Stimulated activated memory B cell treated with anti-CD40 and anti-IgM and Interleukin-4, amounts not matched to agents 10 μg/mL and 1 μg/mL and 100 μg/mL, for 72 hours (primary cell): Measurements from ENCODE around the gene TMCO4.
"Not testable (repeated sequence)": the region's sequence is repeated elsewhere in the genome, so short reads cannot be mapped to it uniquely, and the experiment has no call there.

ENCODE experiments used
- ATAC-seq: fragments of 150-1000 bp; cut with Tn5 transposase; 2 replicates; pipeline ENCODE4 v1.10.0; 2021
- H3K27ac Mint-ChIP-seq: one replicate; pipeline ENCODE4 v1.8.0; 2022; ENCODE audit warnings: mild to moderate bottlenecking, mixed read lengths
- H3K27me3 Mint-ChIP-seq: one replicate; pipeline ENCODE4 v1.8.0; 2022; ENCODE audit warnings: mixed read lengths
- H3K36me3 Mint-ChIP-seq: one replicate; pipeline ENCODE4 v1.8.0; 2022; ENCODE audit warnings: mixed read lengths
- H3K4me1 Mint-ChIP-seq: one replicate; pipeline ENCODE4 v1.8.0; 2022; ENCODE audit warnings: mixed read lengths
- H3K4me3 Mint-ChIP-seq: one replicate; pipeline ENCODE4 v1.8.0; 2022; ENCODE audit warnings: mild to moderate bottlenecking, moderate library complexity, mixed read lengths
- H3K9me3 Mint-ChIP-seq: one replicate; pipeline ENCODE4 v1.8.0; 2022; ENCODE audit warnings: mixed read lengths

Gene TMCO4

DNA sequence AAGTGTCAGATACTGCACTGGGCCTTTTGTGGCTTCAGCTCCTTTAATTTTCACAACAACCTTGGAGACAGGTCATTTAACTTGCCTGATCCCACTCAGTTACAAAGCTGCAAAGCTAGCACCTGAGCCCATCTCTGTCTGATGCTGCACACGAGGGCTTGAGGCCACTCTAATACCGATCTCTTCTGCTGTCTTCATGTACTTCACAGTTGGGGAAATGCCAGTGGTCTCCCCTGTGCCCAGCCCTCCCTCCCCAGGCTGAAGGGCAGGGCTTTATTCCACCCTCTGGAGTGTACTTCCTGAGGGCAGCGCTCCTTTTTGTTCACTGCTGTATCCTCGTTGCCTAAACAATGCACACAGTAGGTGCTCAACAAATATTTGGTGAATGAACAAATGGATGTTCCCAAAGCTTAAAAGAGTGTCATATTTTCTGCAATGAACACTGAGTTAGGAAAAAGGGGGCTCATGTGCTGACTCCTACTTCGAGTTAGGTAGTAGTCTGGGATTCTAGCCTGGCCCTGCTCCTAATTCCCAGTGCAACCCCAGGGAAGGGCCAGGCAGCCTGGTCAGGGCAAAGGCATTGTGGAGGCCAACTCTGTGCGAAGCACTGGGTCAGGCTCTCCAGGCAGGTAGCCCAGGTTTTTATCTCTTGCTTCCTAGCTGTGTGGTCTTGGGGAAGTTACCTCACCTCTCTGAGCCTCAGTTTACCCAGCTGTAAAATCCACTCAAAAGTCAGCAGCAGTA lies 1.1 kb downstream of the TMCO4 start:
- H3K4me3 Mint-ChIP-seq: peak overlapping the region; percentile 84
- peaks cover 47% of the 10 kb centered on the region for H3K4me1 Mint-ChIP-seq
- H3K27me3 Mint-ChIP-seq: no peaks in the 10 kb centered on the region
- H3K36me3 Mint-ChIP-seq: peaks cover 31% of the 10 kb centered on the region
- H3K27ac Mint-ChIP-seq: peak overlapping the region; percentile 96
- ATAC-seq: no peak
- peaks cover 3% of the 10 kb centered on the region for H3K9me3 Mint-ChIP-seq

DNA sequence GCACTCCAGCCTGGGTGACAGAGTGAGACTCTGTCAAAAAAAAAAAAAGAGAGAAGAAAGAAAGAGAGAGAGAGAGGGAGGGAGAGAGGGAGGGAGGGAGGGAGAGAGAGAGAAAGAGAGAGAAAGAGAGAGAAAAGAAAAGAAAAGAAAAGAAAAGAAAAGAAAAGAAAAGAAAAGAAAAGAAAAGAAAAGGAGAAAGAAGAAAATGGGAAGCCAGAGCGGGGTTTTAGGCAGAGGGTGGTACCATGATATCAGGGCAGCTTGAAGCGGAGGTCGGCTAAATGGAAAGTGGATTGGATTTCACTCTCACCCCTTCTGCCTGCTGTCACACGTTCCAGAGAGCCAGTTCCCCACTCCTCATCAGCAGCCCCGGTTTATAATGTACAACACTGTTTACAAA lies 1.9 kb downstream of the TMCO4 start:
- Mint-ChIP-seq H3K4me1 (peaks cover 50% of the 10 kb centered on the region), H3K27me3 (no peaks in the 10 kb centered on the region), H3K27ac (peak overlapping the region; percentile 96), H3K9me3 (peaks cover 3% of the 10 kb centered on the region), H3K36me3 (peaks cover 36% of the 10 kb centered on the region), H3K4me3 (no peak overlapping the region)
- no peak for ATAC-seq

DNA sequence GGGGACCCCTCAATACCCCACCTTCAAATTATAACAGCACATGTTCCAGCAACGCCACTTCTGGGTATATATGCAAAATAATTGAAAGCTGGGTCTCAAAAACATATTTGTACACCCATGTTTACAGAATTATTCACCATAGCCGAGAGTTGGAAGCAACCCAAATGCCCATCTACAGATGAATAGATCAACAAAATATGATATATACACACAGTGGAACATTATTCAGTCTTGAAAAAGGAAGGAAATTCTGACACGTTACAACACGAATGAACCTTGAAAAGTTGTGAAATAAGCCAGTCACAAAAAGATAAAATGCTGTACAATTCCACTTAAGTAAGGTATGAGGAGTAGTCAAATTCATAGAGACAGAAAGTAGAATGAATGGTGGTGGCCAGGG lies 5.1 kb downstream of the TMCO4 start:
- Mint-ChIP-seq H3K27ac (peak overlapping the region; percentile 3), H3K36me3 (peaks cover 65% of the 10 kb centered on the region), H3K9me3 (peaks cover 3% of the 10 kb centered on the region), H3K4me1 (peaks cover 48% of the 10 kb centered on the region), H3K27me3 (no peaks in the 10 kb centered on the region), H3K4me3 (no peak overlapping the region)
- no peak for ATAC-seq

DNA sequence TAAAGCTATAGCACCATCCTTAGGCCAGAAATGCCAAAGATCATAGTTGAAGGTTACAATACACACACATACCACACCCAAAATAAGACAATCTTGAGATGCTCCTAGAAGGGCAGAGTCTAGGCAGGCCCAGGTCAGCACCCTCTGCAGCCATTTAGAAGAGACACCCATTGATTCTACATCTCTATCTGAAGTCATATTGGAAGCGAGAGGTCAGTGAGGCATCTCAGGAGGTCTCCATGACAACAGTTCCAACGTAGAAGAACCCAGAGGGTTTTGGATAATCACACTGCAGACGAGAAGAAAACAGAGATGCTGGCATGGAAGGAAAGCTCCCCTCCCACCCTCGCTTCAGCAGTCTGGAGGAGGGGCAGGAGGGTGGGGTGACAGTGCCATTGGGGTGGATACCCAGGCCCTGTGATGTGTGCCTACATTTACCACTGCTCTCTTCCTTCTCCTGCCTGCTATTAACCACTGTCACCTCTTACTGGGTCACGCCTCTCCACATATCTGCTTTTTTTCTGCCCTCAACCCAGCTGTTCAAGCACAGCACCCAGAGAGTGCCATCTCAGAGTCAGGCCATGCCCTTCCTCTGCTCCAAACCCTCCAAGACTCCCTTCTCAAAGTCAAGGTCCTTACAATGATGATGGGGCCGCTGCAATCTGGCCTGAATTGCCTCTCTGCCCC lies 6.2 kb downstream of the TMCO4 start:
- H3K9me3 Mint-ChIP-seq: peaks cover 3% of the 10 kb centered on the region
- peaks cover 39% of the 10 kb centered on the region for H3K4me1 Mint-ChIP-seq
- peak; percentile 52 for ATAC-seq
- no peaks in the 10 kb centered on the region for H3K27me3 Mint-ChIP-seq
- no peak overlapping the region for H3K4me3 Mint-ChIP-seq
- peak overlapping the region; percentile 3 for H3K27ac Mint-ChIP-seq
- H3K36me3 Mint-ChIP-seq: peaks cover 66% of the 10 kb centered on the region

DNA sequence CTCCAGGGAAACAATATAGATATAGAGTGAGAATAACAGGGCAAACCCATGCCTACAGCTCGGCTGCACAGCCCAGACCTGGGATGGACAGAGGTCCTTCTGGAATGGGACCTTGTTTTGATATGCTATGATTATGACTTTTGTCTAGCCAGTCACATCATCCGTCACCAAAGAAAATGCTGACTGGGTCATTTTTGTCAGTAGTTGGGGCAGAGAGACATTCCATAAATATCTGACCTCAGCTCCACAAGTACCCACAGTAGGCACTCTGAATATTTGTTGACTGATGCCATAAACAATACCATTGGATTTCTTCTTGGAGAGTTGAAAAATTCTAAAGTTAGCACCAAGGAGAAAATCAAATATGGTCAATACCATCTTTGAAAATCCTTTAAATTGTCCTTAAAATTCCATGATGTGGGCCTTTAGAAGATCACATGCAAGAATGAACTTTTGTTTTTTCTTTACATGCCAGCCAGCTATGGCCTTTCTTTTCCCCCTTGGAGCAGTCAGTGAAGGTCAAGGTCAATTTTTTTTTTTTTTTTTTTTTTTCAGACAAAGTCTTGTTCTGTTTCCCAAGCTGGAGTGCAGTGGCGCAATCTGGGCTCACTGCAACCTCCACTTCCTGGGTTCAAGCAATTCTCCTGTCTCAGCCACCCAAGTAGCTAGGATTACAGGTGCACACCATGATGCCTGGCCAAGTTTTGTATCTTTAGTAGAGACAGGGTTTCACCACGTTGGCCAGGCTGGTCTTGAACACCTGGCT lies 7.3 kb downstream of the TMCO4 start:
- Mint-ChIP-seq H3K9me3 (peaks cover 3% of the 10 kb centered on the region), H3K27me3 (no peaks in the 10 kb centered on the region), H3K36me3 (peaks cover 71% of the 10 kb centered on the region), H3K4me3 (no peak overlapping the region), H3K4me1 (peaks cover 32% of the 10 kb centered on the region), H3K27ac (no peak overlapping the region)
- ATAC-seq: no peak

DNA sequence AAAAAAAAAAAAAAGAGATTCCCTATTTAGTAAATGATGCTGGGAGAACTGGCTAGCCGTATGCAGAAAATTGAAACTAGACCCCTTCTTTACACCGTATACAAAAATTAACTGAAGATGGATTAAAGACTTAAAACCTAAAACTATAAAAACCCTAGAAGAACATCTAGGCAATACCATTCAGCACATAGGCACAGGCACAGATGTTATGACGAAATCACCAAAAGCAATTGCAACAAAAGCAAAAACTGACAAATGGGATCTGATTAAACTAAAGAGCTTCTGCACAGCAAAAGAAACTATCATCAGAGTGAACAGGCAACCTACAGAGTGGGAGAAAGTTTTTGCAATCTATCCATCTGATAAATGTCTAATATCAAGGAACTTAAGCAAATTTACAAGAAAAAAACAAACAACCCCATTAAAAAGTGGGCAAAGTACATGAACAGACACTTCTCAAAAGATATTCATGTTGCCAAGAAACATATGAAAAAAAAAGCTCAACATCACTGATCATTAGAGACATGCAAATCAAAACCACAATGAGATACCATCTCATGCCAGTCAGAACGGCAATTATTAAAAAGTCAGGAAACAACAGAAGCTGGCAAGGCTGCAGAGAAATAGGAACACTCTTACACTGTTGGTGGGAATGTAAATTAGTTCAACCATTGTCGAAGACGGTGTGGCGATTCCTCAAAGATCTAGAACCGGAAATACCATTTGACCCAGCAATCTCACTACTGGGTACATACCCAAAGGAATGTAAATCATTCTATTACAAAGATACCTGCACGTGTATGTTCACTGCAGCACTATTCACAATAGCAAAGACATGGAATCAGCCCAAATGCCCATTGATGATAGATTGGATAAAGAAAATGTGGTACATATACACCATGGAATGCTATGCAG lies 9.4 kb downstream of the TMCO4 start:
- not testable (repeated sequence) for H3K9me3 Mint-ChIP-seq, H3K27ac Mint-ChIP-seq, H3K27me3 Mint-ChIP-seq, H3K4me3 Mint-ChIP-seq, ATAC-seq
- H3K4me1 Mint-ChIP-seq: peaks cover 26% of the 10 kb centered on the region
- H3K36me3 Mint-ChIP-seq: peaks cover 73% of the 10 kb centered on the region

DNA sequence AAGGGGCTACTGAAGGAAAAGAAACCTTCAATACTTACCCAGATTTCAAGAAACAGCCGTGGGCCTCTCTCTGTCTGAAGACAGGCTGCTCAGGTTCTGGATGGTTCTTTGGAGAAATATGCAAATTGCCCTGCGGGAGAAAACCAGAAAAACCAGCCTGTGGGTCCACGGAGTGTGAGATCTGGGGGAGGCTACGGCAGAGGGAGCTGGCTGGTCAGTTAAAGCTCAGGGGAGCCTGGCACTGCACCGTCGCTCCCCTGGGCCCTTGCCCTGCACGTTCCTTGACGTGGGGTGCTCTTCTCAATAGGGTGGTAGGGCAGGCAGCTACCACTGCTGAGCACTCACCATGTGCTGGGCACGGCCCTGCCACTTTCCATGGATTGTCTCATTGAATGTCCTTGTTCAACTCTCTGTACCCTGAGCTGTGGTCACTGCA lies 12.7 kb downstream of the TMCO4 start:
- H3K4me3 Mint-ChIP-seq: no peak overlapping the region
- H3K36me3 Mint-ChIP-seq: peaks cover 61% of the 10 kb centered on the region
- H3K9me3 Mint-ChIP-seq: no peaks in the 10 kb centered on the region
- H3K4me1 Mint-ChIP-seq: peaks cover 12% of the 10 kb centered on the region
- no peaks in the 10 kb centered on the region for H3K27me3 Mint-ChIP-seq
- H3K27ac Mint-ChIP-seq: no peak overlapping the region
- no peak for ATAC-seq

DNA sequence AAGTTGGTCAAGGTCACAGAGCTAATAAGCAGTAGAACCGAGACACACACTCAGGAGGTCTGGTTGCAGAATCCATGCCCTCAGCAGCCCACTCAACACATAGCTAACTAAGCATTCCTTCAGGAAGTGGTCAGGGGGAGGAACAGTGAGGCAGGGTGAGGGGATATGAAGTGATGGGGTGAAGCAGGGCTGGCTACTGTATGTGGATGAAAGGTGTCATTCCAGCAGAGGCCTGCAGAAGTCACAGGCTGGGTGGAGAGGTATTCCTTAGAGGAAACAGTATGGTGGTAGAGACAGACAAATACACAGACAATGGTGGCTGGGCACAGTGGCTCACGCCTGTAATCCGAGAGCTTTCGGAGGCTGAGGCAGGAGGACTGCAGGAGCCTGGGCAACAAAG lies 14.1 kb downstream of the TMCO4 start:
- H3K27me3 Mint-ChIP-seq: no peaks in the 10 kb centered on the region
- H3K27ac Mint-ChIP-seq: no peak overlapping the region
- H3K9me3 Mint-ChIP-seq: no peaks in the 10 kb centered on the region
- H3K4me1 Mint-ChIP-seq: peaks cover 8% of the 10 kb centered on the region
- no peak for ATAC-seq
- H3K4me3 Mint-ChIP-seq: no peak overlapping the region
- H3K36me3 Mint-ChIP-seq: peaks cover 61% of the 10 kb centered on the region

DNA sequence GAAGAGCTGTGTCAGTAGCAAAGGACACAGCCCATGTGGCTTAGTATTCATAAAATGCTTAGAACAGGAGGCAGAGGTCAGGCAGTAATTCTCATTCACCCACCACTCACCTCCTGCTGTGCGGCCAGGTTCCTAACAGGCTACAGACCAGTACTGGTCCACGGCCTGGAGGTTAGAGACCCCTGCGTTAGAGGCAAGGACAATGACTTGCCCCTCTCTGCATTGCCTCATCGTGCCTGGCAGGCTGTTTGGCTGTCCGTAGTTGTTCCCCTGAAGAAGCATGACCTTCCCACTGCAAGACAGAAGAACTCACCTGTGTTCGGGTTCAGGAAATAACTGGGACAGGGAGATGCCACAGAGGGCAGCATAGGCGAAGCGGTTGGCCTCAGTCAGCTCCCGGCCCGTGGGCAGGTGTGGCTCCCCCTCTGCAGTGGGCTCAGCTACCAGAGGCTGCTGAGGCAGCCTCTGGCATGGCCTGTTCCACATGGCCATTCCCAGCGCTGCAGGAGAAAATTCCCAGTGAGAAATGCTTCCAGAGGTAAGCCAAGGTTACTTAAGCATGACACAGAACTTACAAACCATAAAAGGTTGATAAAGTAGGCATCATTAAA lies 19.3 kb downstream of the TMCO4 start:
- no peak for ATAC-seq
- H3K27me3 Mint-ChIP-seq: no peaks in the 10 kb centered on the region
- H3K4me3 Mint-ChIP-seq: no peak overlapping the region

DNA sequence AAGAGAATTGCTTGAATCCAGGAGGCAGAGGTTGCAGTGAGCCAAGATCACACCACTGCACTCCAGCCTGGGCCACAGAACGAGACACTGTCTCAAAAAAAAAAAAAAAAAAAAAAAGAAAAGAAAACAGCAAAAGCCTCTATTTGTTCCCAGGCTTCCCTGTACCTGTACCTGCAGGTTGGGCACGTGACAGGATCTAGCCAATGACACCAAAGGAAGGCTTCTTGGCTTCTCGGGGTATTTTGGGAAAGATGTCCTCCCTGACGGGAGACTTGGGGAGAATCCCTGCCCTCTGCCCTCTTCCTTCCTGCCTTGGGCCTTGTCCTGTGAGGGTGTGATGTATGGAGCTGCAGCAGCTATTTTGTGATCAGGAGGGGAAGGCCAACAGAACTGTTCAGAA lies 22.8 kb downstream of the TMCO4 start:
- H3K4me3 Mint-ChIP-seq: no peak overlapping the region
- no peak overlapping the region for H3K27ac Mint-ChIP-seq
- H3K27me3 Mint-ChIP-seq: no peaks in the 10 kb centered on the region
- no peaks in the 10 kb centered on the region for H3K9me3 Mint-ChIP-seq
- no peaks in the 10 kb centered on the region for H3K4me1 Mint-ChIP-seq
- peaks cover 74% of the 10 kb centered on the region for H3K36me3 Mint-ChIP-seq
- ATAC-seq: no peak

More for the DNA sequence above, 19.3 kb downstream of the TMCO4 start:
- Mint-ChIP-seq H3K27ac (no peak overlapping the region), H3K9me3 (no peaks in the 10 kb centered on the region), H3K4me1 (no peaks in the 10 kb centered on the region), H3K36me3 (peaks cover 67% of the 10 kb centered on the region)

DNA sequence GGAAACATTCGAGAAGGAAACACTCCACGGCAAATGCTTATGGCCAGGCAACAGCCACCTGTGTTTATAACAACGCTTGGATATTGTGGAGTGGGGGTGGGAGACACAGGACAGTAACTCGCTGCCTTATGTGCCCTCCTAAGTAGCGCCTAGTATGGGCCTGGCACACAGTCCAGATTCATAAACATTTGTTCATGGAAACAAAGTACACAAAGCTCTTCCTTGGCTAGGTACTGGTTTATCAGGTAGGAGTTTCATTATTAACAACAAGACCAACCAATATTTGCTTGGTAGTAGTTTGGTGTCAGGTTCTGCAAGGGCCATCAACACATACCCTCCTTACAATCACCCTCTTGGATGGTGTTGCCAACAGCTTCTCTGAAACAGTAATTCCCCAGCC lies 23.4 kb downstream of the TMCO4 start:
- peaks cover 74% of the 10 kb centered on the region for H3K36me3 Mint-ChIP-seq
- no peak overlapping the region for H3K4me3 Mint-ChIP-seq
- no peak overlapping the region for H3K27ac Mint-ChIP-seq
- no peaks in the 10 kb centered on the region for H3K4me1 Mint-ChIP-seq
- no peaks in the 10 kb centered on the region for H3K27me3 Mint-ChIP-seq
- ATAC-seq: no peak
- H3K9me3 Mint-ChIP-seq: no peaks in the 10 kb centered on the region

DNA sequence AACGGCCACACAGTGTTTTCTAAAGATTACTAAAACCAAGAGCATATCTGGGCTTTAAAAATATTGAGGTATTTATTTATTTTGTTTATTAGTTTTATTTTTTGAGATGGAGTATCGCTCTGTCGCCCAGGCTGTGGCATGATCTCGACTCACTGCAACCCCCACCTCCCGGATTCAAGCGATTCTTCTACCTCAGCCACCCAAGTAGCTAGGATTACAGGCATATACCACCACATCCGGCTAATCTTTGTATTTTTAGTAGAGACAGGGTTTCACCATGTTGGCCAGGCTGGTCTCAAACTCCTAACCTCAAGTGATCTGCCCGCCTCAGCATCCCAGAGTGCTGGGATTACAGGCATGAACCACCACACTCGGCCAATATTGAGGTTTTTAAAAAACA lies 23.9 kb downstream of the TMCO4 start:
- H3K27me3 Mint-ChIP-seq: no peaks in the 10 kb centered on the region
- H3K9me3 Mint-ChIP-seq: no peaks in the 10 kb centered on the region
- H3K36me3 Mint-ChIP-seq: peaks cover 69% of the 10 kb centered on the region
- no peak for ATAC-seq
- H3K4me3 Mint-ChIP-seq: no peak overlapping the region
- H3K4me1 Mint-ChIP-seq: no peaks in the 10 kb centered on the region
- no peak overlapping the region for H3K27ac Mint-ChIP-seq

DNA sequence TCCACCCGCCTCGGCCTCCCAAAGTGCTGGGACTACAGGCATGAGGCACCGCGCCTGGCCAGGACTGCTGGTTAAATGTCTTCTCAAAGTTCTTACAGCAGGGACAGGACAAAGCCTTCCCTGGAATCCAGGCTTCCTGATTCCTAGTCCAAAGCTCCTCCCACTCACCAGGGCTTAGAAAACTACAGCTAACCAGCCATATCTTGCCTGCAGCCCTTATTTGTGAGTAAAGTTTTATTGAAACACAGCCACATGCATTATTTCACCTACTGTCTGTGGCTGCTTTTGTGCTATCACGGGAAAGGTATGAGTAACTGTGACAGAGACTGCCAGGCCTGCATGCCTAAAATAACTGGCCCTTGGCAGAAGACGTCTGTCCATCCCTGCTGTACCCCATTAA lies 24.4 kb downstream of the TMCO4 start:
- Mint-ChIP-seq H3K4me3 (no peak overlapping the region), H3K27me3 (no peaks in the 10 kb centered on the region), H3K27ac (no peak overlapping the region), H3K9me3 (no peaks in the 10 kb centered on the region), H3K36me3 (peaks cover 67% of the 10 kb centered on the region), H3K4me1 (no peaks in the 10 kb centered on the region)
- no peak for ATAC-seq

DNA sequence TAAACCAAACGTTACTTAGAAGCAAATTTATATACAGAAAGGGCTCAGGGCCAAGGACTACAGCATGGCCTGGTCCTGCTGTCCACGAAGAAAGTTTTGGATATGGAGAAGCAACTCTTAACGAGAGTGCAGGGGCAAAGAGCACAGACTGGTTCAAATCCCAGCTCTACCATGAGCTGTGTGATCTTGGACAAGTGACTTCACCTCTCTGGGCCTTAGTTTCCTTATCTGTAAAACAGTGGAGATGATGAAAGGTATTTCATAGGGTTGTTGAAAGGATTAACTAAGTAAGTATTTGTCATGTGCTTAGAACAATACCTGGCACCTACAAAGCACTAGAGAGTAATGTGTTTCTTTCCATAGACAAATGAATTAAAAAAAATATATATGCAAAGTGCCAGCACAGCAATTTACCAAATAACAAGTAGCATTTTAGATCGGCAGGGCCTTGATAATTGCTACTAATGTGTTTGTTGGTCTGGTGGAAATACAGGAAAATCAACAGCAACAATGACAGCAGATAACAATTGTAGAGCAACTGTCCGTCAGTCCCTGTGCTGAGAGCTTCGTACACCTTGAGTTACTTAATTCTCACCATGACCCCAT lies 25.4 kb downstream of the TMCO4 start:
- Mint-ChIP-seq H3K27ac (no peak overlapping the region), H3K4me3 (no peak overlapping the region), H3K36me3 (peaks cover 69% of the 10 kb centered on the region), H3K9me3 (no peaks in the 10 kb centered on the region), H3K4me1 (no peaks in the 10 kb centered on the region), H3K27me3 (no peaks in the 10 kb centered on the region)
- no peak for ATAC-seq
